ENCODE results near the gene NRG2.

The NRG2 gene

DNA sequence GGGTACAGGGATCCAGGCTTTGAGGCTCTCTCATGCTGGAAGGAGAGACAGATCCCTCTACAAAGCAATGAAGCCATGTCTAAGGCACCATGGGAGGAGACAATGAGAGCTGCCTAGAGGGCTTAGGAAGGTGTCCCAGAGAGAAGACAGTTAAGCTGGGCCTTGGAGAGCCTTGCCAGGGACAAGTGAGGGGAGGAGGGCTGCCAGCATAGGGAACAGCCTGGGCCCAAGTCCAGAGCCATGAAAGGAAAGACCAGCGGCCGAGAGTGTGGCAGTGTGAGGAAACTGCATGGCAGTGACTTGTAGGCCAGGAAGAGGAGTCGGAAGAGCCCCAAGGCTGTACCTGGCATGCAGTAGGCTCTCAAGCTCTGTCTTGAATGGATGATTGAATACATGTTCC is 159.0 kb downstream of the NRG2 start:
- TF ChIP-seq, protein P1, sequence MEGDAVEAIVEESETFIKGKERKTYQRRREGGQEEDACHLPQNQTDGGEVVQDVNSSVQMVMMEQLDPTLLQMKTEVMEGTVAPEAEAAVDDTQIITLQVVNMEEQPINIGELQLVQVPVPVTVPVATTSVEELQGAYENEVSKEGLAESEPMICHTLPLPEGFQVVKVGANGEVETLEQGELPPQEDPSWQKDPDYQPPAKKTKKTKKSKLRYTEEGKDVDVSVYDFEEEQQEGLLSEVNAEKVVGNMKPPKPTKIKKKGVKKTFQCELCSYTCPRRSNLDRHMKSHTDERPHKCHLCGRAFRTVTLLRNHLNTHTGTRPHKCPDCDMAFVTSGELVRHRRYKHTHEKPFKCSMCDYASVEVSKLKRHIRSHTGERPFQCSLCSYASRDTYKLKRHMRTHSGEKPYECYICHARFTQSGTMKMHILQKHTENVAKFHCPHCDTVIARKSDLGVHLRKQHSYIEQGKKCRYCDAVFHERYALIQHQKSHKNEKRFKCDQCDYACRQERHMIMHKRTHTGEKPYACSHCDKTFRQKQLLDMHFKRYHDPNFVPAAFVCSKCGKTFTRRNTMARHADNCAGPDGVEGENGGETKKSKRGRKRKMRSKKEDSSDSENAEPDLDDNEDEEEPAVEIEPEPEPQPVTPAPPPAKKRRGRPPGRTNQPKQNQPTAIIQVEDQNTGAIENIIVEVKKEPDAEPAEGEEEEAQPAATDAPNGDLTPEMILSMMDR (conservative IDR thresholded peaks at IDR 0.05; ENCODE audit: control insufficient read depth, insufficient read depth, low read depth, low read length) = no peak
- no peak for DNase-seq (ENCODE audit: low read depth)
- H3K4me3 ChIP-seq (ENCODE audit: control insufficient read depth, low read depth, low read length) = no peak overlapping the region

DNA sequence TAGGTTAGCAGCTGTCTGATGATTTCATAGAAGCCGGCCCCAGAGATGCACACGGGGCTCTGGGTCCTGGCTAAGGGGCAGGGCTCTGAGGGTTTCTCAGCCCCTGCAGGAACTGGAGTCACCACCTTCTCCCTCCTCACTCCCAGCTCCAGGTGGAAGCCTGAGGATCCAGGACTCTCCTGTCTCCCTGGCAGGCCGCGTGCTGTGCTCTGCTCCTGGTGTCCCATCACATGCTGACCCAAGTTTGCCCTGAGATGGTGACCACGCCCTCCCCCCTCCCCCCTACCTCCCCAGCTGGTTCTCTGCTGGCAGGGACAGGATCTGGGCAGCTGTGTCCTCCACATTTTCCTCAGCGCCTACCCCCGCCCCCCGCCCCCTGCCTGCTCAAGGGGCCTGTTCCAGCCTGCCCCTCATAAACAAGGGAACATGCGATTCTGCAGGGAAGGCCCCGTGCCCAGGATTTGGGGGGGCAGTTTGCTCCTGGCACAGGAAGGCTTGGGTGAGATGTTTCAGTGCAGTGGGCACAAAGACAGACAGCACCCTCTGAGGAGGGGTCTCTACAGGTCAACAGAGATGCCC is 160.0 kb downstream of the NRG2 start:
- DNase-seq (ENCODE audit: low read depth) = no peak
- H3K4me3 ChIP-seq (ENCODE audit: control insufficient read depth, low read depth, low read length) = no peak overlapping the region
- TF ChIP-seq, protein P1 (conservative IDR thresholded peaks at IDR 0.05; ENCODE audit: control insufficient read depth, insufficient read depth, low read depth, low read length) = no peak

DNA sequence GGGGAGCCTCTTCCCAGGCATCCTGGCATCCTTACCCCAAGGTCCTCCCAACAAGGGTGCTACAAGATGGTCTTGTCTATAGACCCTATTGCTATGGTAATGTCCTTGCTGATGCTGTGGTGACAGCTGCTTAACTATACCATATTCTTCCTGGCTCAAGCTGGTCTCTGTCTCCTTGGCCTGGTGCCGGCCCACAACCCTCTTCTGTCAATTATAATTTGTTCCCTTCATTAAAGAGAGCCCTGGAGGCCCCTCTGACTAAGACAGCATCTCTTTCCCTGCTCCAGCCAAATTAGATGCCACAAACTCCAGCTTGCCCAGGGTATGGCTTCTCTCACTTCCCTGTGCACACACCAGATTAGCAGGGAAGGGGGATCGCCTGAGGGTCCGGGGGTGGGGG is 160.8 kb downstream of the NRG2 start:
- H3K4me3 ChIP-seq (ENCODE audit: control insufficient read depth, low read depth, low read length) = no peak overlapping the region
- no peak for DNase-seq (ENCODE audit: low read depth)
- TF ChIP-seq, protein P1 (conservative IDR thresholded peaks at IDR 0.05; ENCODE audit: control insufficient read depth, insufficient read depth, low read depth, low read length) = no peak

DNA sequence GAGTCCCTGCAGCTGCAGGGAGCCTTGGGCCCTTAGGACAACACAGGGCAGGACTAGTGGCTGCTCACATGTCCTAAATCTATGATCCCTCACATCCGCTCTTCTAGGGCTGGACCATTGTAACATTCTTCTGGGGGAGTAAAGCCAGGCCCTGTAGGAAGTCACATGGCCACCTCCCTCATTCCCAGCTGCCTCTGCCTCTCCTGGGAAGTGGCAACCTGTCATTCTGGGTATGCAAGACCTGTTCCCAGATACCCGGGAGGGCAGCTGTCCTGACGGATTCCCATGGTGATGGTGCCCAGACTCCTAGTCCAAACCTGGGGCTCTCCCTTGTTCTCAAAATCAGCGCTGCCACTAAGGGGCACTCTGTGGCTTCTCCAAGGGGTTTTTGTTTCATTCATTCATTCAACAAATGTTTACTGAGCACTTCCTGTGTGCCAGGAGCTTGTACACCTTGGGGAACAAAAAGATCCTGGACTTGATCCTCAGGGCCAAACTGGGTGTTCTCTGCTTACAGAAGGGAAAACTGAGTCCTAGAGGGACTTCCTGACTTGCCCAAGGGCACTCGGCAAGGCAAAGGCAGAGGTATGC is 161.9 kb downstream of the NRG2 start:
- DNase-seq (ENCODE audit: low read depth) = no peak
- TF ChIP-seq, protein P1 (conservative IDR thresholded peaks at IDR 0.05; ENCODE audit: control insufficient read depth, insufficient read depth, low read depth, low read length) = no peak
- no peak overlapping the region for H3K4me3 ChIP-seq (ENCODE audit: control insufficient read depth, low read depth, low read length)

DNA sequence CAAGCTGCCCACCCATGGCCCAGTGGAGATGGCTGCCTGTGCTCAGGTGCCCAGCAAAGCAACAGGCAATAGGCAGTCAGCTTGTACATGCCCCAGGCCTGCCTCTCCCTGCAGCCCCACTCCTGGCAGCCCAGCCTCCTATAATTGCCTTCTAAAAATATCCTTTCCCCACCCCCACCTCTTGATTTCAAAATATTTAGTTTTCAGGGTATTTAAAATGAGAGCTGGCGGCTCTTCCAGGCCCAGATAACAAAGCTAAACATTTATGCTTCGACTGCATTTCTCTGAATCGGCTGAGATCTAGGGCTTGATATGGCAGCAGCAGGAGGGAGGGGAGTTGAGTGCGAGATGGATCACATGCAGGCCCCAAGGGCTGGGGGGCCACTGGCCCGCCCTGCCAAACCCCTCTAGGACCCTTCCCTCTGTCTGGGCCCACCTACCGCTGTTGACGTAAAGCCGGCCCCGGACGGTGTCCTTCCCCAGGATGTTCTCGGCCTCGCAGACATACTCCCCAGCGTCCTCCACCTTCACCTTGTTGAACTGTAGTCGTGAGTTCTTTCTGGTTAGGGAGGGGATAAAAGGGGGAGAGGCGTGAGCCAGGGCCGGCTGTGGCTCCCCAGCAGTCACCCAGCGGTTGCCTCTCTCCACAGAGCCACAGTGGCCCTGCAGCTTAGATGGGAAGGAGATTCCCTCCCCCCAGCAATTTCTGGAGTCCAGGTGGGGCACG is 162.5 kb downstream of the NRG2 start:
- no peak for DNase-seq (ENCODE audit: low read depth)
- H3K4me3 ChIP-seq (ENCODE audit: control insufficient read depth, low read depth, low read length) = no peak overlapping the region
- TF ChIP-seq, protein P1 (conservative IDR thresholded peaks at IDR 0.05; ENCODE audit: control insufficient read depth, insufficient read depth, low read depth, low read length) = no peak

DNA sequence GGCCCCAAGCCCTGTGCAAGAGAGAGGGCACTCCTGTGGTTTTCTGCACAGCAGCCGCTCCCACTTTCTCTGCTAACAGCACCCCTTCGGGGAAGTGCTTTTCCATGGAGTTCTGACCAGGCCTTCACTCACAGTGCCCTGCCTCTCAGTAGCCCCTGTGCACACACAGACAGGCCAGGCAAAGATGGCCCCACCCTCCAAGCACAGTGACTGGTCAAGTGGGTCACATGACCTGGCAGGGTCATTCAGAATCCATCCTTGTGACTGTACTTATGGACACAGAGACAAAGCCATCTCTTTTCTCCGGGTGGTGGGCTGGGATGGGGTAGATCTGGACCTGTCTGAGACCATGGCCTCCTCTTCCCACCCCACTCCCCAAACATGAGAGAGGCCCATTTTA is 165.0 kb downstream of the NRG2 start:
- TF ChIP-seq, protein P1 (conservative IDR thresholded peaks at IDR 0.05; ENCODE audit: control insufficient read depth, insufficient read depth, low read depth, low read length) = no peak
- DNase-seq (ENCODE audit: low read depth) = peak; percentile 12

More for the DNA sequence above, 165.0 kb downstream of the NRG2 start:
- H3K4me3 ChIP-seq (ENCODE audit: control insufficient read depth, low read depth, low read length) = no peak overlapping the region

All from fibroblast of mammary gland (primary cell).